AG04449 (cell line): Measurements from ENCODE around the gene RTN4RL2.

Source experiments
- CTCF ChIA-PET: fragments of 350-600 bp; formaldehyde crosslinking; extraction: SDS; loops from one replicate; lab custom pipeline; 2021; ENCODE audit warnings: antibody characterized with exemption; lab: Yijun Ruan, JAX
- POLR2A ChIA-PET: fragments of 400-600, 350-600 bp; formaldehyde crosslinking; extraction: SDS; loops from one replicate; lab custom pipeline; 2020; ENCODE audit warnings: antibody characterized with exemption, inconsistent platforms; lab: Yijun Ruan, JAX
- DNase-seq: peaks from one replicate; pipeline ENCODE4 v3.0.0-alpha.2; 2010; ENCODE audit warnings: low read depth, low spot score
- H3K4me3 ChIP-seq: 2 replicates; pipeline ENCODE4 v1.5.1; 2011; ENCODE audit warnings: low read depth, mild to moderate bottlenecking, control low read depth, low read length
- TF ChIP-seq, protein P1 (sequence below): IDR thresholded peaks from one replicate; pipeline ENCODE4 v1.5.1; 2011; ENCODE audit warnings: mild to moderate bottlenecking, moderate library complexity, low read length, control low read depth, inconsistent platforms; ENCODE audit not compliant: insufficient read depth; ENCODE audit errors: missing control alignments

The RTN4RL2 gene

DNA sequence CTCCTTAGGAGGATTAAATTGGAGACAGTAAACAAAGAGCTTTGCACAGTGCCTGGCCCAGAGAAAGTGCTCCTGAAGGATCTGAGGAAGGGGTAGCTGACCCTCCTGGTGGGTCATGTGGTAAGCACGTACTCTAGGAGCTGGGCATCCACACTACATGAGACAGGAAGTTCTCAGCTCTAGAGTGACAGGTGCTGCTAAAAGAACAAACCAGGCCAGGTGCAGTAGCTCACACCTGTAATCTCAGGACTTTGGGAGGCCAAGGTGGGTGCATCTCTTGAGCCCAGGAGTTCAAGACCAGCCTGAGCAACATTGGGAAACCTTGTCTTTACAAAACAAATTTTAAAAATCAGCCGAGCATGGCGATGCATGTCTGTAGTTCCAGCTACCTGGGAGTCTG lies 42.0 kb downstream of the RTN4RL2 start:
- no peak for DNase-seq
- TF ChIP-seq, protein P1, sequence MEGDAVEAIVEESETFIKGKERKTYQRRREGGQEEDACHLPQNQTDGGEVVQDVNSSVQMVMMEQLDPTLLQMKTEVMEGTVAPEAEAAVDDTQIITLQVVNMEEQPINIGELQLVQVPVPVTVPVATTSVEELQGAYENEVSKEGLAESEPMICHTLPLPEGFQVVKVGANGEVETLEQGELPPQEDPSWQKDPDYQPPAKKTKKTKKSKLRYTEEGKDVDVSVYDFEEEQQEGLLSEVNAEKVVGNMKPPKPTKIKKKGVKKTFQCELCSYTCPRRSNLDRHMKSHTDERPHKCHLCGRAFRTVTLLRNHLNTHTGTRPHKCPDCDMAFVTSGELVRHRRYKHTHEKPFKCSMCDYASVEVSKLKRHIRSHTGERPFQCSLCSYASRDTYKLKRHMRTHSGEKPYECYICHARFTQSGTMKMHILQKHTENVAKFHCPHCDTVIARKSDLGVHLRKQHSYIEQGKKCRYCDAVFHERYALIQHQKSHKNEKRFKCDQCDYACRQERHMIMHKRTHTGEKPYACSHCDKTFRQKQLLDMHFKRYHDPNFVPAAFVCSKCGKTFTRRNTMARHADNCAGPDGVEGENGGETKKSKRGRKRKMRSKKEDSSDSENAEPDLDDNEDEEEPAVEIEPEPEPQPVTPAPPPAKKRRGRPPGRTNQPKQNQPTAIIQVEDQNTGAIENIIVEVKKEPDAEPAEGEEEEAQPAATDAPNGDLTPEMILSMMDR = no peak
- ChIA-PET CTCF (interaction anchor here (1.0 to 16.8 kb wide), 9 partner anchors 8 to 66 kb away, joined by 3 to 421 read pairs (median 6); partner anchors contain the start of genes RTN4RL2 and SLC43A1), POLR2A (interaction anchor here (1.8 kb wide), 1 partner anchor 13 kb away, joined by 4 read pairs; the partner anchor contains the start of gene SLC43A1)
- H3K4me3 ChIP-seq = no peak overlapping the region

DNA sequence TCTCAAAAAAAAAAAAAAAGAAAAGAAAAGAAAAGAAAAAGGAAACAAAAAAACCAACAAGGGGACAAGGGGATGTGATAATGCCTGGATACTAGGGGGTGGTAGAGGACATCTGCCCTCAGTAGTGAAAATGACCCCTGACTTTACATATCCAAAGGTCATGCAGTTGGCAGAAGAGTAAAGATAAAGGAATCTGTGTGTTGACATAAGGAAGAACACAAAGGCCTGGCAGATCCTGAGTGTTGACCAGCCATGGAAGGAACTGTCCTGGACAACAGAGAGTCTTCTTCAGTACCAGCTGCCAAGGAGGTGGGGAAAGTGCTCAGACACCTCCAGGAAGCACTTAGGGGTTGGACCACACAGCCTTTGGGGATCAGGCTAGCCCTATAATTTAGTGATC lies 42.5 kb downstream of the RTN4RL2 start:
- DNase-seq = no peak
- CTCF ChIA-PET = interaction anchor here (0.7 to 16.8 kb wide), 6 partner anchors 9 to 43 kb away, joined by 3 to 421 read pairs (median 6); partner anchors contain the start of genes RTN4RL2 and SLC43A1
- TF ChIP-seq, protein P1 = no peak
- POLR2A ChIA-PET = no interaction called here
- H3K4me3 ChIP-seq = no peak overlapping the region

DNA sequence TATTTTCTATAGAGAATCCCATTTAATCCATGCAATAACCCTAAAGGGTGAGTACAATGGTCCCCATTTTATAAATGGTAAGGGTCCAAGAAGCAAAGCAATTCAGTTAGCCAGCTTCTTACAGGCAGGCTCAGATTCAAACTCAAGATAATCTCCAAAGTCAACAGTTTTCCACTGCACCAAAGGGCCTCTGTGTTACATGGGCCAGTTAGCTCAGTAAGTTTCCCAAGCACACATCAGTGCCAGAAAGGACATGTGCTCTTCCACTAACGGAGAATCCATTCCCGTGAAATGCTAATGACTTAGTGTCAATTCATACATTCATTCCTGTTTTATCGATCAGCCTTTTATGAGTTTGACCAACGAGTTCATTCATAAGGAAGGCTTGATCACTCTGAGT lies 44.2 kb downstream of the RTN4RL2 start:
- TF ChIP-seq, protein P1 = no peak
- ChIA-PET CTCF (interaction anchor here (0.9 to 9.4 kb wide), 5 partner anchors 10 to 137 kb away, joined by 3 to 142 read pairs (median 3); partner anchors contain the start of gene SLC43A3), POLR2A (no interaction called here)
- no peak overlapping the region for H3K4me3 ChIP-seq
- no peak for DNase-seq

DNA sequence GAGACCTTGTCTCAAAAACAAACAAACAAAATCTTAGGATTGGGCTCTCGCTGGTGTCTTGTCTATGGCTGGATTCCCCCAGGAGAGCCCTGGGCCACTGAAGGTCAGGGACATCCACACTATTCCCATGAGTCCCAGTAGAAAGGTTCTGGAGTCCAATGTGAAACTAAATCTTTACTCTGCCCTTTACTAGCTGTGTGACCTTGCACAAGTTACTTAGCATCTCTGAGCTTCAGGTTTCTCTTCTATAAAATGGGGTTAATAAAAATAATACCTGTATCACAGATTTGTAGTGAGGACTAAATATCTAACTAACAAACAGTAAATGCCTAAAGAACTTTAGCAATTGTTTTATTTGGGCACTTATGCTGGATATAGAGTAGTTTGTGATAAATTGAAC lies 46.2 kb downstream of the RTN4RL2 start:
- no peak for DNase-seq
- no peak overlapping the region for H3K4me3 ChIP-seq
- TF ChIP-seq, protein P1 = no peak
- ChIA-PET CTCF (interaction anchor here (0.6 to 9.4 kb wide), 6 partner anchors 12 to 161 kb away, joined by 3 to 142 read pairs (median 6); no protein-coding TSS in a partner anchor), POLR2A (interaction anchor here (0.6 kb wide), 1 partner anchor 25 kb away, joined by 3 read pairs; no protein-coding TSS in a partner anchor)

DNA sequence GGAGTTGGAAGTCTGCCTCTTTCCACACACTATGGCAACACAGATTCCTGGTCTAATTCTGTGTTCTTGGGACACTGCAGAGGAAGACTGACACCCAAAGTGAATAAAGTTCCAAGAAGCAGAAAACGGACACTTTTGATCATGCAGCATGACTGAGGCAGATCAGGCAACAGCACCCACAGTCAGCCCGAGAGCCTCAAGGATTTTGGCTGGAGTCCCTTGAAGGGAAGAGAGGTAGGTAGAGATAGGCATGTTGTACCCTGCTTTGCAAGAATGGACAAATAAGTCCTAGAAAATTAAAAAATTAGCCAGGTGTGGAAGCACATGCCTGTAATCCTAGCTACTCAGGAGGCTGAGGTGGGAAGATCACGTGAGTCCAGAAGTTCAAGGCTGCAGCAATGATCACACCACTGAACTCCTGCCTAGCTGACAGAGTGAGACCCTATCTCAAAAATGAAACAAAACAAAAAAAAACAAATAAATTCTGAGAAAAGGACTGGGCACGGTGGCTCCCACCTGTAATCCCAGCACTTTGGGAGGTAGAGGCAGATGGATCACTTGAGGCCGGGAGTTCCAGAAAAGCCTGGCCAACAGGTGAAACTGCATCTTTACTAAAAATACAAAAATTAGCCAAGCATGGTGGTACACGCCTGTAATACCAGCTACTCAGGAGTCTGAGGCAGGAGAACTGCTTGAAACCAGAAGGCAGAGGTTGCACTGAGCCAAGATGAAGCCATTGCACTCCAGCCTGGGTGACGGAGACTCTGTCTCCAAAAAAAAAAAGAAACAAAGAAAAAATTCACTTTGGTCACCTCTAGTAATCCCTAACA lies 48.2 kb downstream of the RTN4RL2 start:
- ChIA-PET POLR2A (no interaction called here), CTCF (interaction anchor here (1.3 to 9.4 kb wide), 3 partner anchors 14 to 59 kb away, joined by 3 to 142 read pairs (median 11); partner anchors contain the start of gene UBE2L6)
- H3K4me3 ChIP-seq = no peak overlapping the region
- TF ChIP-seq, protein P1 = no peak
- no peak for DNase-seq
